Gastrocnemius medialis (tissue), 4 donors: ENCODE measurements around the gene SURF2. TPM values are rescaled to one million over a fixed set of nuclear protein-coding genes. Genes with fewer than 3 reads are reported as not detected.

Experiments used
- ATAC-seq, 2 donors: fragments of 150-250 bp; one replicate each; pipeline ENCODE4 v1.9.1; 2016
- DNase-seq, 2 donors: peaks; one replicate each; pipeline ENCODE4 v3.0.0-alpha.2; 2019
- H3K27ac ChIP-seq, 4 donors: fragments of 200-600 bp; sonication (generic); 1 replicate in 1 of 4; 2 replicates in 3 of 4; pipeline ENCODE4 v1.5.1; 2016 to 2018; ENCODE audit warnings: mild to moderate bottlenecking in 2 of 4, moderate library complexity in 1 of 4
- H3K27me3 ChIP-seq, 3 donors: fragments of 200-600 bp; sonication (generic) in 2 of 3; 1 replicate in 1 of 3; 2 replicates in 2 of 3; pipeline versions ENCODE4 v1.5.1 to v1.6.0; 2016 to 2019; ENCODE audit warnings: mild to moderate bottlenecking in 1 of 3, moderate library complexity in 1 of 3
- H3K36me3 ChIP-seq, 2 donors: fragments of 200-600 bp; sonication (generic) in 1 of 2; one replicate each; pipeline ENCODE4 v1.5.1; 2017 to 2018
- H3K4me1 ChIP-seq, 2 donors: fragments of 200-600 bp; sonication (generic) in 1 of 2; one replicate each; pipeline ENCODE4 v1.5.1; 2016 to 2017; ENCODE audit warnings: mild to moderate bottlenecking in 2 of 2
- H3K4me3 ChIP-seq, 4 donors: fragments of 200-600 bp; sonication (generic) in 3 of 4; 1 replicate in 1 of 4; 2 replicates in 3 of 4; pipeline ENCODE4 v1.5.1; 2016 to 2019; ENCODE audit warnings: mild to moderate bottlenecking in 2 of 4
- H3K9me3 ChIP-seq, 3 donors: fragments of 200-600 bp; sonication (generic) in 2 of 3; 1 replicate in 1 of 3; 2 replicates in 2 of 3; pipeline ENCODE4 v1.5.1; 2016 to 2019
- POLR2A ChIP-seq, 2 donors: fragments of 450-650 bp; IDR thresholded peaks; one replicate each; pipeline ENCODE4 v1.6.1; 2017; ENCODE audit warnings: antibody characterized with exemption in 2 of 2, mild to moderate bottlenecking in 2 of 2, moderate library complexity in 2 of 2
- in situ Hi-C, 4 donors: fragments of 200-750 bp; cut with MboI; loops; one replicate each; pipeline versions ENCODE4 v1.15.0 to v1.8.0; 2017; ENCODE audit warnings: low sequenced_read_pairs in 4 of 4
- intact Hi-C: fragments of 100-400 bp; cut with DNase I; formaldehyde crosslinking; loops from one replicate; pipeline ENCODE4 v1.15.1; 2023; ENCODE audit warnings: low total_unique reads
- total RNA-seq, 4 donors: library from RNA; depleted of rRNA; stranded (reverse); fragments of >200 nt; gene quantifications; one replicate each; pipeline versions ENCODE4 v1.1.0 to v1.2.3, GENCODE V29; 2016
- TF ChIP-seq, protein P1 (sequence below), 5 experiments: fragments of 450-650 bp in 3 of 5; fragments of 200-600 bp in 2 of 5; sonication (generic) in 2 of 5; IDR thresholded peaks in 4 of 5; conservative IDR thresholded peaks in 1 of 5; 1 replicate in 4 of 5; 2 replicates in 1 of 5; pipeline ENCODE4 v1.5.1; 2016 to 2019; ENCODE audit warnings: antibody characterized with exemption in 5 of 5, mild to moderate bottlenecking in 3 of 5, moderate library complexity in 3 of 5

The SURF2 gene
- total RNA-seq, 4 donors from 2014 or later: 14.3 to 26.4 (median 24.8) TPM

DNA sequence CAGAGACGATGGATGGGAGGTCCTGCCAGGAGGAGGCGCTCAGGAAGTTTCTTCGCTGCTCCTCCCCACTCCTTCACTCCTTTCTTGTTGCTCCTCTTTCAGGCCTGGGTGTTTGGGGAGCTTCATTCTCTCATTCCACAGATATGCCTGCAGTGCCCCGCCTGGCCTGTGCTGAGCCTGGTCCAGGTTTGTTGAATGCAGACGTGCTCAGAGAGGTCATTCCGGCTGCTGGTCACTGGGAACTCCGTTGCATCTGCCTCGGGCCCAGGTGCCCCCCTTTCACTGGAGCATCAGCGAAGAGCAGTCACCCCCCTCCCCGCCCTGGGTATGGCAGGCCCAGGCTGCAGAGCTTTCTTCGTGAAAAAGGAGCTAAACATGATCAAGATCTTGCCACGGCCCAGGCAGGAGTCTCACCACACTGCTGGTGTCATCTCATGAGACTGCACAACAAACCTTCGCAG is 35.9 kb upstream of the SURF2 start:
- H3K27ac ChIP-seq: no peak overlapping the region
- TF ChIP-seq, protein P1, sequence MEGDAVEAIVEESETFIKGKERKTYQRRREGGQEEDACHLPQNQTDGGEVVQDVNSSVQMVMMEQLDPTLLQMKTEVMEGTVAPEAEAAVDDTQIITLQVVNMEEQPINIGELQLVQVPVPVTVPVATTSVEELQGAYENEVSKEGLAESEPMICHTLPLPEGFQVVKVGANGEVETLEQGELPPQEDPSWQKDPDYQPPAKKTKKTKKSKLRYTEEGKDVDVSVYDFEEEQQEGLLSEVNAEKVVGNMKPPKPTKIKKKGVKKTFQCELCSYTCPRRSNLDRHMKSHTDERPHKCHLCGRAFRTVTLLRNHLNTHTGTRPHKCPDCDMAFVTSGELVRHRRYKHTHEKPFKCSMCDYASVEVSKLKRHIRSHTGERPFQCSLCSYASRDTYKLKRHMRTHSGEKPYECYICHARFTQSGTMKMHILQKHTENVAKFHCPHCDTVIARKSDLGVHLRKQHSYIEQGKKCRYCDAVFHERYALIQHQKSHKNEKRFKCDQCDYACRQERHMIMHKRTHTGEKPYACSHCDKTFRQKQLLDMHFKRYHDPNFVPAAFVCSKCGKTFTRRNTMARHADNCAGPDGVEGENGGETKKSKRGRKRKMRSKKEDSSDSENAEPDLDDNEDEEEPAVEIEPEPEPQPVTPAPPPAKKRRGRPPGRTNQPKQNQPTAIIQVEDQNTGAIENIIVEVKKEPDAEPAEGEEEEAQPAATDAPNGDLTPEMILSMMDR (IDR thresholded peaks at IDR 0.05 in 4 of 5, conservative IDR thresholded peaks at IDR 0.05 in 1 of 5): no peak
- no peak for TF ChIP-seq POLR2A (IDR thresholded peaks at IDR 0.05)
- H3K27me3 ChIP-seq: no peaks in the 10 kb centered on the region
- H3K4me1 ChIP-seq: no peaks in the 10 kb centered on the region
- ATAC-seq: no peak
- no peaks in the 10 kb centered on the region for H3K36me3 ChIP-seq
- intact Hi-C loops (no loop called here), in situ Hi-C loops (no loop called here)
- H3K9me3 ChIP-seq: no peaks in the 10 kb centered on the region
- no peak overlapping the region for H3K4me3 ChIP-seq
- DNase-seq: no peak

DNA sequence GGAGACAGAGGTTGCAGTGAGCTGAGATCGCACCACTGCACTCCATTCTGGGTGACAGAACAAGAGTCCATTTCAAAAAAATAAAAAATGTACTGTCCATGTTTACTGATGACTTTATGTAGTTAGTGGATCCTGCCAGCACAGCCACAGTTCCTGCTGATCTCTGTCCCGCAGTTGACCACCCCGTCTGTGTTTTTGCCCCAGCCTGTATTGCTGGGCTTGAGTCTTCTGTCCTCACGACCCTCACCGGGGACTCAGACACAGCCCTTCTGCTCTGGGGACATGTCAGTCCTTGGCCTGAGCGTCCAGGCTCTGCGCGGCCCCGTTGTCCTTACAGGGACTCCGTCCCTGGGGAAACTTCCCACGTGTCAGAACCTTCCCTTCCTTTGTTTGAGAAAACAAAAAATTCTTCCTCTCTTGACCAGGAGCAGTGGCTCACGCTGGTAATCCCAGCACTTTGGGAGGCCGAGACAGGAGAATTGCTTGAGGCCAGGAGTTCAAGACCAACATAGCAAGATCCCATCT is 34.9 kb upstream of the SURF2 start:
- Histone ChIP-seq H3K4me1 (no peaks in the 10 kb centered on the region), H3K27me3 (no peaks in the 10 kb centered on the region), H3K9me3 (no peaks in the 10 kb centered on the region), H3K27ac (no peak overlapping the region), H3K36me3 (no peaks in the 10 kb centered on the region), H3K4me3 (no peak overlapping the region)
- in situ Hi-C loops: no loop called here
- DNase-seq: no peak
- no peak for ATAC-seq
- intact Hi-C loops: no loop called here
- TF ChIP-seq, protein P1 (IDR thresholded peaks at IDR 0.05 in 4 of 5, conservative IDR thresholded peaks at IDR 0.05 in 1 of 5): no peak
- TF ChIP-seq POLR2A (IDR thresholded peaks at IDR 0.05): no peak

DNA sequence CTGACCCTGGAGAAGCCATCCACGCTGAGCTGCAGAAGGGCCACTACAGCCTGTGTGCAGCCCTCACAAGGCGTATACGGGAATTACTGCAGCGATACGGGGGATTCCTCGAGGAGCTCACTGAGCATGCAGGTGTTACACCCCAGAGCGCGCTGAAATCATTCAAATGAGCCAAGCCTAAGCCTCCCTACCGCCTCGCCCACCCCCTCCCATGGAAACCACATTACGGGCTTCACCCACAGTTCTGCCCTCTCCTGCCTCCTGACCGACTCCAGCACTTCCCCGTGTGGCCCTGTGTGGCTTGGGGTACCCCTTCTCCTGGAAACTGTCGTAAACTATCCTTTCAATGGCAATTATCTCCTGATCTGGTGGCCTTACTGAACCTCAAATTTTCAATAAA is 33.6 kb upstream of the SURF2 start:
- no peak overlapping the region for H3K27ac ChIP-seq
- H3K36me3 ChIP-seq: no peaks in the 10 kb centered on the region
- no peak for ATAC-seq
- no peaks in the 10 kb centered on the region for H3K9me3 ChIP-seq
- DNase-seq: no peak
- in situ Hi-C loops (no loop called here), intact Hi-C loops (no loop called here)
- H3K4me3 ChIP-seq: no peak overlapping the region
- no peaks in the 10 kb centered on the region for H3K4me1 ChIP-seq
- H3K27me3 ChIP-seq: no peaks in the 10 kb centered on the region
- TF ChIP-seq, protein P1 (IDR thresholded peaks at IDR 0.05 in 4 of 5, conservative IDR thresholded peaks at IDR 0.05 in 1 of 5): no peak
- no peak for TF ChIP-seq POLR2A (IDR thresholded peaks at IDR 0.05)

DNA sequence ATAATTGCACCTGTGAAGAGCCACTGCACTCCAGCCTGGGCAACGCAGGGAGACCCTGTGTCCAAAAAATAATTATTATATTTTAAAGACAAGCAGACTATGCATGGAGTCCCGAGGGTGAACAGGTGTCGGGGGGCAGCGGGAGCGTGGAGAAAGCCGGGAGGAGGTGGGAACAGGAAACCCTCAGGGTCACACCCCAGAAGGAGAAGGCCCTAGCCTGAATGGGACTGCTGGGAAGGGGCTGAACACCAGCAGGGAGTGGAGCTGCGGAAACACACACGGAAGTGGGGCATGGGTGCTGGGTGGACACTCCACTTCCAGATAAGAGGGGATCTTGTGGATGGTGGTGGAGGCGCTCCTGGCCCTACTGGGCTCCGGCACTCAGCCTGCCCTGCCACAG is 33.1 kb upstream of the SURF2 start:
- DNase-seq (no peak), ATAC-seq (no peak)
- intact Hi-C loops: no loop called here
- in situ Hi-C loops: no loop called here
- H3K4me3 ChIP-seq: no peak overlapping the region
- H3K9me3 ChIP-seq: no peaks in the 10 kb centered on the region
- H3K27me3 ChIP-seq: no peaks in the 10 kb centered on the region
- H3K27ac ChIP-seq: no peak overlapping the region
- TF ChIP-seq, protein P1 (IDR thresholded peaks at IDR 0.05 in 4 of 5, conservative IDR thresholded peaks at IDR 0.05 in 1 of 5): no peak
- TF ChIP-seq POLR2A (IDR thresholded peaks at IDR 0.05): no peak
- H3K4me1 ChIP-seq: no peaks in the 10 kb centered on the region
- H3K36me3 ChIP-seq: no peaks in the 10 kb centered on the region
